Activated naive CD8-positive, alpha-beta T cell treated with anti-CD3 and anti-CD28 coated beads, Interleukin-2, amount 10 ng/mL, durations not matched to agents 7 days and 5 days (primary cell): ENCODE results near the gene FKBP5. TPM values are rescaled to one million over a fixed set of nuclear protein-coding genes. Genes with fewer than 3 reads are reported as not detected.
"Not testable (repeated sequence)": the region's sequence is repeated elsewhere in the genome, so short reads cannot be mapped to it uniquely, and the experiment has no call there.

ENCODE experiments used
- ATAC-seq: fragments of 150-1000 bp; cut with Tn5 transposase; one replicate; pipeline ENCODE4 v1.10.0; 2021; ENCODE audit warnings: low read depth, moderate library complexity
- POLR2A ChIA-PET: fragments of 350-600 bp; sonication (Branson Sonifier 250); formaldehyde crosslinking; loops from one replicate; lab custom pipeline; 2021; ENCODE audit warnings: antibody characterized with exemption; lab: Charles Lee
- DNase-seq: peaks from one replicate; pipeline ENCODE4 v3.0.0; 2021
- H3K27ac Mint-ChIP-seq: one replicate; pipeline ENCODE4 v1.8.0; 2022; ENCODE audit warnings: mild to moderate bottlenecking, mixed read lengths
- H3K27me3 Mint-ChIP-seq: one replicate; pipeline ENCODE4 v1.8.0; 2022; ENCODE audit warnings: mild to moderate bottlenecking, moderate library complexity, mixed read lengths
- H3K36me3 Mint-ChIP-seq: one replicate; pipeline ENCODE4 v1.8.0; 2021; ENCODE audit warnings: mild to moderate bottlenecking, mixed read lengths
- H3K4me1 Mint-ChIP-seq: one replicate; pipeline ENCODE4 v1.8.0; 2021; ENCODE audit warnings: mixed read lengths
- H3K4me3 Mint-ChIP-seq: one replicate; pipeline ENCODE4 v1.8.0; 2022; ENCODE audit warnings: mild to moderate bottlenecking, moderate library complexity, mixed read lengths
- H3K9me3 Mint-ChIP-seq: one replicate; pipeline ENCODE4 v1.8.0; 2021; ENCODE audit warnings: mixed read lengths
- total RNA-seq, 2 experiments: library from RNA; stranded (reverse); gene quantifications; one replicate each; pipeline ENCODE4 v1.2.3, GENCODE V29; 2021

The FKBP5 gene
- total RNA-seq, 2 experiments from 2014 or later = 78.6 to 79.8 TPM

DNA sequence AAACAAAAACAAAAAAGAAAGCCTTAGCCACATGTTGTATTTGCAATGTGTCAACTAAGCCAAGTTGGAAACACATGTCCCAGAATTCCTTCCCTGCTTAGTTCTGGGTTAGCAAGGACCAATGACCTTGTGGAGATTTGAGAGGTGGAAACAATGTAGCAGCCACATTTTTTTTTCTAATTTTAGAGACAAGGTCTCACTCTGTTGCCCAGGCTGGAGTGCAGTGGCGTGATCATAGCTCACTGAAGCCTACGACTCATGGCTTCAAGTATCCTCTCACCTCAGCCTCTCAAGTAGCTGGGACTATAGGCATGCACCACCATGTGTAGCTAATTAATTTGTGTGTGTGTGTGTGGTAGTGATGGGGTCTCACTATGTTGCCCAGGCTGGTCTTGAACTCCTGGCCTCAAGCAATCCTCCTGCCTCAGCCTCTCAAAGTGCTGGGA lies 117.8 kb downstream of the FKBP5 start:
- ATAC-seq, POLR2A ChIA-PET, H3K4me1 Mint-ChIP-seq, H3K9me3 Mint-ChIP-seq, H3K27me3 Mint-ChIP-seq, DNase-seq, H3K27ac Mint-ChIP-seq, H3K4me3 Mint-ChIP-seq: not testable (repeated sequence)
- H3K36me3 Mint-ChIP-seq = peaks cover 19% of the 10 kb centered on the region

DNA sequence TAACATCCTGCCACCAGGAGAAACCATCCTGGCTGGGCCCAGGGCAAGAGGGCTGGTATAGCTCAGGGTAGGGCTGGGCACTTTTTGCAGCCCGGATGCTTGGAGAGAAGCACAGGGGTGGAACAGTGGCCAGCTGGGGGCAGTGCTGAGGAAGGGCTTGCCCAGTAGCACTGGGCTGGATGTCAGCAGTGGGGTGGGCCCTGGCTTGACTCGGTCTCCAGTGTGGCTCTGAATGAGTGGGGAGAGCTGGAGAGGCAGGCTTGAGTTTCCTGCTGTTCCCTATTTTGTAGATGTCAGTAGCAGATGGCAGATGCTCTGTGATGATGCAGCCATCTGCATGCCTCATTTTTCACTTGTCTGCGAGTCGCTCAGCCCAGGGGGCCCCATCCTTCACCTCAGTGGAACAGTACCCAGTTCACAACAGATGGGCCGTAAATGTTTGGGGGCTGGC lies 119.7 kb downstream of the FKBP5 start:
- ATAC-seq = peak; percentile 74
- Mint-ChIP-seq H3K27me3 (peaks cover 18% of the 10 kb centered on the region), H3K9me3 (no peaks in the 10 kb centered on the region), H3K4me1 (peaks cover 2% of the 10 kb centered on the region), H3K36me3 (peaks cover 8% of the 10 kb centered on the region), H3K4me3 (no peak overlapping the region), H3K27ac (no peak overlapping the region)
- POLR2A ChIA-PET = no interaction called here
- DNase-seq = peak; percentile 55

DNA sequence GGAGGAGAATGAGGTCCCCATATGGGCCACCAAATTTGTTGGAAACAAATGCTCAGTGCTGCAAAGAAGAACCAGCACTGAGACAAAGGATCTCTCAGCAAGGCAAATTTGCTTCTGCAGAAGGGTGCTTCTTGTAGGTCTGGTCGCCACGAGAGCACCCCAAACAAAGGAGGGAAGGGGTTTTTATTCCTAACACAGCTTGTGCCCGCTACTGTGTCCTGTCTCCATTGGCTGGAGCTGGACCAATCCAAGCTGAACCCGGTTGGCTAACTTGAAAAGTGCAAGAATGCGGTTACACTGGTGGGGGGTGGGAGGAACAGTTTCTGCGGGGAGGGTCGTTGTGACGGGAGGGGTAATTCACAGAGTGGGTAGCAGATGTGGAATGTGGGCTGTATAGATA lies 121.9 kb downstream of the FKBP5 start:
- peaks cover 2% of the 10 kb centered on the region for H3K4me1 Mint-ChIP-seq
- H3K27ac Mint-ChIP-seq = no peak overlapping the region
- H3K36me3 Mint-ChIP-seq = peaks cover 3% of the 10 kb centered on the region

GRCh38 chr6:35564733-35565132 lies 124.0 kb downstream of the FKBP5 start:
- Mint-ChIP-seq H3K27me3 (peaks cover 29% of the 10 kb centered on the region), H3K4me3 (no peak overlapping the region), H3K9me3 (no peaks in the 10 kb centered on the region), H3K4me1 (peaks cover 2% of the 10 kb centered on the region), H3K27ac (no peak overlapping the region), H3K36me3 (peaks cover 3% of the 10 kb centered on the region)
- ATAC-seq (no peak), DNase-seq (no peak)
- POLR2A ChIA-PET = no interaction called here

More for the DNA sequence above, 121.9 kb downstream of the FKBP5 start:
- Mint-ChIP-seq H3K4me3 (no peak overlapping the region), H3K9me3 (no peaks in the 10 kb centered on the region), H3K27me3 (peaks cover 26% of the 10 kb centered on the region)
- POLR2A ChIA-PET = no interaction called here
- ATAC-seq (no peak), DNase-seq (no peak)

DNA sequence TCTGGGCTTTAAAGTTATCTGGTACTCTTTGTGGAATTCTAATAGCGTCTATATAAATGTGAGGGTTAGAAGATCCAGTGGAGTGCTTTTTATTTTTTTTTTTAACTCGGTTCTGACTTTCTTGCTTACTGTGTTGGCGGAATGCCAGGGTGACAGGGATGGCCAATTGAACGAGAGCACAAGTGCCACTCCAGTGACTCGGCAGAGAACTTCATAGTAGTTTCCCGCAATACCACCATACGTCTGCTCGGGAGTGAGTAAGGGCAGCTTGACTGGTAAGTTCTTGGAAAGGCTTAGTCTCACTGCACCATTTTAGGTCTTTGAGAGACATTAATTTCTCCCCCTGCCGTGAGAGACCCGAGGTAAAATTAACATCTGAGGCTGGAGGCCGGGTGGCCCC lies 126.7 kb downstream of the FKBP5 start:
- ATAC-seq = no peak
- POLR2A ChIA-PET = no interaction called here

DNA sequence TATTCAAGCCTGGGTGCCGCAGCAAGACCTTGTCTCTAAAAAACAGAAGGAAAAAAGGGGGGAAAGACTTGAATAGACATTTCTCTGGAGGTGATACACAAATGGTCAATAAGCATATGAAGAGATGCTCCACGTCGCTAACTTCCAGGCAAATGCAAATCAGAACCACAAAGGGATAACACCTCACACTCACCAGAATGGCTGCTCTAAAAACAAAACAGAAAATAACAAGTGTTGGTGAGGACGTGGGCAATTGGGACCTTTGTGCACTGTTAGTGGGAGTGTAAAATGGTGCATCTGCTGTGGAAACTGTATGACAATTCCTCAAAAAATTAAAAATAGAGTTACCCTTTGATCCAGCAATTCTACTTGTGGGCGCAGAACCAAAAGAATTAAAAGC lies 127.6 kb downstream of the FKBP5 start:
- no peak overlapping the region for H3K27ac Mint-ChIP-seq
- no peaks in the 10 kb centered on the region for H3K36me3 Mint-ChIP-seq
- POLR2A ChIA-PET = no interaction called here
- no peaks in the 10 kb centered on the region for H3K9me3 Mint-ChIP-seq
- no peak overlapping the region for H3K4me3 Mint-ChIP-seq
- H3K27me3 Mint-ChIP-seq = peaks cover 36% of the 10 kb centered on the region
- ATAC-seq (no peak), DNase-seq (no peak)
- H3K4me1 Mint-ChIP-seq = no peaks in the 10 kb centered on the region

More for the DNA sequence above, 126.7 kb downstream of the FKBP5 start:
- no peaks in the 10 kb centered on the region for H3K9me3 Mint-ChIP-seq
- no peak for DNase-seq
- no peak overlapping the region for H3K27ac Mint-ChIP-seq
- peaks cover 3% of the 10 kb centered on the region for H3K36me3 Mint-ChIP-seq
- no peak overlapping the region for H3K4me3 Mint-ChIP-seq
- peaks cover 37% of the 10 kb centered on the region for H3K27me3 Mint-ChIP-seq
- H3K4me1 Mint-ChIP-seq = no peaks in the 10 kb centered on the region

- Mint-ChIP-seq H3K36me3 (no peaks in the 10 kb centered on the region), H3K4me3 (no peak overlapping the region), H3K27ac (no peak overlapping the region), H3K4me1 (no peaks in the 10 kb centered on the region), H3K9me3 (no peaks in the 10 kb centered on the region), H3K27me3 (peaks cover 16% of the 10 kb centered on the region)
- POLR2A ChIA-PET = no interaction called here
- DNase-seq = no peak
- no peak for ATAC-seq
Observed at GRCh38 chr6:35558571-35558970, 130.1 kb downstream of the FKBP5 start.

DNA sequence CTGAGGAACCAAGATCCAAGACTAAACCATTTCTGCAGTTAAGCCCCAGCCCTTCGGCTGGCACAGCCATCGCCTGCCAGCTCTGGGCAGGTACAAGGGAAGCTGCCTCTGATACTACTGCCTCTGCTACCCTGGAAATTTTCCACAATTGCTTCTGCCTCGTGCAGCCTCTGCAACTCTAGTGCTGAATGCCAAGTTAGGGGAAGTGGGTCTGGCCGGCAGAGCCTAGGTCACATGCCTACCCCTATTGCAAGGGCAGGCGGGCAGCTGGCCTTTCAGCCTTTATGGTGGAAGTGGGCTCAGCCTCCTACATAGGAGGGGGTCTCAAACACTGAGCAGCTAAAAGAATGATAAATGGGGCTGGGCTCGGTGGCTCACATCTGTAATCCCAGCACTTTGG lies 131.5 kb downstream of the FKBP5 start:
- Mint-ChIP-seq H3K27me3 (peaks cover 12% of the 10 kb centered on the region), H3K36me3 (no peaks in the 10 kb centered on the region), H3K4me1 (peaks cover 3% of the 10 kb centered on the region), H3K27ac (no peak overlapping the region), H3K9me3 (no peaks in the 10 kb centered on the region), H3K4me3 (no peak overlapping the region)
- DNase-seq (no peak), ATAC-seq (no peak)
- POLR2A ChIA-PET = no interaction called here

DNA sequence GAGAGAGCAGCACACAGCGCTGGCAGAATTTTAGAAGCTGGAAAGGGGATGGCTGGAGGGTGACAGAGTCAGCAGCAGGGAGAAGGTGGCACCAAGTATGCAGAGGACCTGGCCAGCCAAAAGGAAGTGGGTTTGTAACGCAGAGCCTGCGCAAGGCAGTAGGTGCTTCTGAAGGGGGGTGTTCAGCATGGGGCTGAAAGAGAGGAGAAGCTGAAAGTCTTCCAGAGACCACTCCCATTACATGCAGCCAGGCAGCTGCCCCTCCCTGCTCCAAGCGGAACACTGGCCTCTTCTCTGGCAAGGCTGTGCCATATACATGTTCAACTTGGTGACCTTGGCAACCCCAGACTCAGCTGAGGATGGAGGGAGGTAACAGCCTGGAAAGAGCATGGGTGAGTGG lies 133.9 kb downstream of the FKBP5 start:
- peaks cover 5% of the 10 kb centered on the region for H3K4me1 Mint-ChIP-seq
- no peak for ATAC-seq
- DNase-seq = no peak
- H3K27me3 Mint-ChIP-seq = peaks cover 20% of the 10 kb centered on the region
- H3K36me3 Mint-ChIP-seq = peaks cover 6% of the 10 kb centered on the region
- H3K4me3 Mint-ChIP-seq = no peak overlapping the region
- H3K9me3 Mint-ChIP-seq = peaks cover 5% of the 10 kb centered on the region
- POLR2A ChIA-PET = no interaction called here
- no peak overlapping the region for H3K27ac Mint-ChIP-seq

- ATAC-seq = no peak
- POLR2A ChIA-PET = no interaction called here
- Mint-ChIP-seq H3K27ac (no peak overlapping the region), H3K27me3 (peaks cover 15% of the 10 kb centered on the region), H3K9me3 (peaks cover 5% of the 10 kb centered on the region), H3K4me1 (peaks cover 5% of the 10 kb centered on the region), H3K4me3 (no peak overlapping the region), H3K36me3 (peaks cover 8% of the 10 kb centered on the region)
- no peak for DNase-seq
Observed at GRCh38 chr6:35553315-35553714, 135.4 kb downstream of the FKBP5 start.

GRCh38 chr6:35552285-35552917 lies 136.3 kb downstream of the FKBP5 start:
- H3K4me3 Mint-ChIP-seq = no peak overlapping the region
- H3K4me1 Mint-ChIP-seq = peaks cover 5% of the 10 kb centered on the region
- DNase-seq (peak; percentile 75), ATAC-seq (peak; percentile 60)
- H3K36me3 Mint-ChIP-seq = peaks cover 8% of the 10 kb centered on the region
- POLR2A ChIA-PET = interaction anchor here (1.2 to 1.4 kb wide), 3 partner anchors 22 to 184 kb away, joined by 3 to 6 read pairs (median 5); partner anchors contain the start of genes ARMC12 and RPL10A
- H3K9me3 Mint-ChIP-seq = peaks cover 5% of the 10 kb centered on the region
- H3K27me3 Mint-ChIP-seq = peaks cover 15% of the 10 kb centered on the region
- H3K27ac Mint-ChIP-seq = no peak overlapping the region

DNA sequence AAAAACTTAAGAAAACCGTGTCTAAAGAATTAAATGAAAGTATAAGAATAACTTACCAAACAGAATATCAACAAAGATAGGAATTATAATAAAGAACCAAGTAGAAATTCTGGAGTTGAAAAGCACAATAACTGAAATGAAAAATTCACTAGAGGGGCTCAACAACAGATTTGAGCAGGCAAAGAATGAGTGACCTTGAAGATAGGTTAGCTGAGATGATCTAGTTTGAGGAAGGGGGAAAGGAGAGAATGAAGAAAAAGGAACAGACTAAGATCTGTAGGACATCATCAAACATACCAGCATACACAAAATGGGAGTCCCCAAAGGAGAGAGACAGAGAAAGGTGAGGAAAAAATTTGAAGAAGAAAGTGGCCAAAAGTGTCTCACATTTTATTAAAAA lies 138.3 kb downstream of the FKBP5 start:
- no peak for ATAC-seq
- H3K9me3 Mint-ChIP-seq = peaks cover 5% of the 10 kb centered on the region

GRCh38 chr6:35547676-35548075 lies 141.0 kb downstream of the FKBP5 start:
- H3K36me3 Mint-ChIP-seq = peaks cover 8% of the 10 kb centered on the region
- H3K4me3 Mint-ChIP-seq = no peak overlapping the region
- H3K27ac Mint-ChIP-seq = no peak overlapping the region
- H3K9me3 Mint-ChIP-seq = peaks cover 5% of the 10 kb centered on the region
- ATAC-seq = no peak
- peaks cover 9% of the 10 kb centered on the region for H3K4me1 Mint-ChIP-seq
- DNase-seq = no peak
- peaks cover 19% of the 10 kb centered on the region for H3K27me3 Mint-ChIP-seq
- POLR2A ChIA-PET = no interaction called here

More for the DNA sequence above, 138.3 kb downstream of the FKBP5 start:
- Mint-ChIP-seq H3K27me3 (peaks cover 19% of the 10 kb centered on the region), H3K4me3 (no peak overlapping the region), H3K4me1 (peaks cover 5% of the 10 kb centered on the region), H3K36me3 (peaks cover 8% of the 10 kb centered on the region), H3K27ac (peak overlapping the region; percentile 48)
- no peak for DNase-seq
- POLR2A ChIA-PET = no interaction called here

- Mint-ChIP-seq H3K9me3 (peaks cover under 1% of the 10 kb centered on the region), H3K4me1 (peaks cover 4% of the 10 kb centered on the region), H3K4me3 (no peak overlapping the region), H3K27me3 (peaks cover 13% of the 10 kb centered on the region), H3K36me3 (peaks cover 3% of the 10 kb centered on the region), H3K27ac (no peak overlapping the region)
- ATAC-seq (no peak), DNase-seq (no peak)
- POLR2A ChIA-PET = no interaction called here
Observed at GRCh38 chr6:35544769-35545361, 143.8 kb downstream of the FKBP5 start.
